Mucosa of descending colon (tissue), 3 donors: Measurements from ENCODE around the gene CILP. TPM values are rescaled to one million over a fixed set of nuclear protein-coding genes. Genes with fewer than 3 reads are reported as not detected.
"Not testable (repeated sequence)": the region's sequence is repeated elsewhere in the genome, so short reads cannot be mapped to it uniquely, and the experiment has no call there.

Experiments
- ATAC-seq: fragments of 200-7000 bp; cut with Tn5 transposase; one replicate; pipeline ENCODE4 v1.9.1; 2020; ENCODE audit warnings: mild to moderate bottlenecking, moderate library complexity
- DNase-seq, 3 donors: peaks; one replicate each; pipeline ENCODE4 v3.0.0-alpha.2; 2020
- H3K36me3 ChIP-seq: fragments of 200-600 bp; one replicate; pipeline ENCODE4 v1.8.0; 2021; ENCODE audit warnings: low read depth, mild to moderate bottlenecking
- H3K4me1 ChIP-seq: fragments of 200-600 bp; one replicate; pipeline ENCODE4 v1.8.0; 2021; ENCODE audit warnings: low read depth, mild to moderate bottlenecking
- H3K4me3 ChIP-seq: fragments of 200-600 bp; one replicate; pipeline ENCODE4 v1.8.0; 2021; ENCODE audit warnings: mild to moderate bottlenecking
- H3K9me3 ChIP-seq: fragments of 200-600 bp; one replicate; pipeline ENCODE4 v1.8.0; 2021; ENCODE audit warnings: mild to moderate bottlenecking
- intact Hi-C, 2 donors: fragments of 100-400 bp; cut with DNase I in 1 of 2; cut with micrococcal nuclease in 1 of 2; formaldehyde crosslinking; loops; one replicate each; pipeline versions ENCODE4 v1.11.0 to v1.11.1; 2022; cut with DNase I, micrococcal nuclease
- total RNA-seq, 3 donors: library from RNA; stranded (reverse); fragmentation: NEBNext Ultra II Directional in 2 of 3; extraction: Animal tissue kit (Norgen Biotek cat#: 25700) in 2 of 3; gene quantifications; one replicate each; pipeline versions ENCODE4 v1.2.1 to v1.2.4, GENCODE V29; 2021 to 2023
- TF ChIP-seq, protein P1 (sequence below): fragments of 200-600 bp; IDR thresholded peaks from one replicate; pipeline ENCODE4 v1.8.0; 2022; ENCODE audit warnings: antibody characterized with exemption, mild to moderate bottlenecking
- donor health status: DM: no; HTN: no; CAD: no; lungs with moderate emphysema.
- donor health status: DM: no; HTN: no; CAD: no.
- donor health status: DM: no; HTN: yes; CAD: no.

CILP gene
- total RNA-seq, 3 donors from 2014 or later, result 2.7 to 14.7 (median 10.3) TPM

- DNase-seq, result no peak
- intact Hi-C loops, result no loop called here
Measured at GRCh38 chr15:65246939-65247338, 35.7 kb upstream of the CILP start.

GRCh38 chr15:65246026-65246714 is 34.9 kb upstream of the CILP start:
- Histone ChIP-seq H3K4me1 (no peaks in the 10 kb centered on the region), H3K9me3 (no peaks in the 10 kb centered on the region), H3K36me3 (no peaks in the 10 kb centered on the region), H3K4me3 (no peak overlapping the region)
- DNase-seq (no peak), ATAC-seq (no peak)
- TF ChIP-seq, protein P1, sequence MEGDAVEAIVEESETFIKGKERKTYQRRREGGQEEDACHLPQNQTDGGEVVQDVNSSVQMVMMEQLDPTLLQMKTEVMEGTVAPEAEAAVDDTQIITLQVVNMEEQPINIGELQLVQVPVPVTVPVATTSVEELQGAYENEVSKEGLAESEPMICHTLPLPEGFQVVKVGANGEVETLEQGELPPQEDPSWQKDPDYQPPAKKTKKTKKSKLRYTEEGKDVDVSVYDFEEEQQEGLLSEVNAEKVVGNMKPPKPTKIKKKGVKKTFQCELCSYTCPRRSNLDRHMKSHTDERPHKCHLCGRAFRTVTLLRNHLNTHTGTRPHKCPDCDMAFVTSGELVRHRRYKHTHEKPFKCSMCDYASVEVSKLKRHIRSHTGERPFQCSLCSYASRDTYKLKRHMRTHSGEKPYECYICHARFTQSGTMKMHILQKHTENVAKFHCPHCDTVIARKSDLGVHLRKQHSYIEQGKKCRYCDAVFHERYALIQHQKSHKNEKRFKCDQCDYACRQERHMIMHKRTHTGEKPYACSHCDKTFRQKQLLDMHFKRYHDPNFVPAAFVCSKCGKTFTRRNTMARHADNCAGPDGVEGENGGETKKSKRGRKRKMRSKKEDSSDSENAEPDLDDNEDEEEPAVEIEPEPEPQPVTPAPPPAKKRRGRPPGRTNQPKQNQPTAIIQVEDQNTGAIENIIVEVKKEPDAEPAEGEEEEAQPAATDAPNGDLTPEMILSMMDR, result no peak
- intact Hi-C loops, result no loop called here

More at GRCh38 chr15:65246939-65247338, 35.7 kb upstream of the CILP start:
- TF ChIP-seq, protein P1, result no peak
- no peaks in the 10 kb centered on the region for H3K36me3 ChIP-seq
- no peak for ATAC-seq
- no peaks in the 10 kb centered on the region for H3K9me3 ChIP-seq
- no peaks in the 10 kb centered on the region for H3K4me1 ChIP-seq
- no peak overlapping the region for H3K4me3 ChIP-seq

GRCh38 chr15:65245096-65245856 is 34.0 kb upstream of the CILP start:
- H3K4me1 ChIP-seq, result no peaks in the 10 kb centered on the region
- ATAC-seq, result peak; percentile 72
- intact Hi-C loops, result no loop called here
- TF ChIP-seq, protein P1, result no peak
- no peaks in the 10 kb centered on the region for H3K36me3 ChIP-seq
- peak; percentile 25 to 63 (median 35) for DNase-seq
- H3K4me3 ChIP-seq, result no peak overlapping the region
- no peaks in the 10 kb centered on the region for H3K9me3 ChIP-seq

DNA sequence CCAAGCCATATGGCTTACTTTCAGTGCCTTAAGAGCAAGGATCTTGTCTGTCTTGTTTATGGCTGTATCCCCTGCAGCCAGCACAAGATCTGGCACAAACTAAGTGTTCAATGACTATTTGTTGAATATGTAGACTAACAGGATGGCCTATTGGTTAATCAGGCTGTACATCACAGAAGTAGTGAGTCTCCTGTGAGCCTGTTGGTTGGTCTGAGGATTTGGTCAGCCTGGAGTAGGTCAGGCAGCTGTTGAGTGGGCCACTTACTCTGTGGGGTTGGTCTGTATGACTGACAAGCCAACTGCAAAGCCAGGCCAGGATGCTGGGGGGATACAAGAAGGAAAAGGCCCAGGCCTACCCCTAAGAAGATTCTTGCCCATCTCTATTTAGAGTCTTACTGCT is 33.4 kb upstream of the CILP start:
- DNase-seq, result no peak

DNA sequence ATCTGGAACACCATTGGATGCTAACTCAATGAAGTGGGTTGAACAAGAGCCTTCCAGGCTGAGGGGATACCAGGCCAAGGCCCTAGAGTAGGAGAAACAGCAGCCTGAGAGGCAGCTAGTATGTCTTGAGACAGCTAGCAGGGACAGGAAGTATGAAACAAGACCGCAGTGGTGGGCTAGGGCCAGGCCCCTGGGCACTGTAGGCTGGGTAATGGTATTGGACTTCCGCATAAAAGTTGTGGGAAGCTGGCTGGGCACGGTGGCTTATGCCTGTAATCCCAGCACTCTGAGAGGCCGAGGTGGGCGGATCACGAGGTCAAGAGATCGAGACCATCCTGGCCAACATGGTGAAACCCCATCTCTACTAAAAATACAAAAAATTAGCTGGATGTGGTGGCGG is 25.2 kb upstream of the CILP start:
- intact Hi-C loops, DNase-seq, H3K36me3 ChIP-seq, H3K4me3 ChIP-seq, H3K4me1 ChIP-seq, ATAC-seq, H3K9me3 ChIP-seq: not testable (repeated sequence)

More for the DNA sequence above, 33.4 kb upstream of the CILP start:
- intact Hi-C loops, result no loop called here
- no peaks in the 10 kb centered on the region for H3K9me3 ChIP-seq
- no peak overlapping the region for H3K4me3 ChIP-seq
- no peak for ATAC-seq
- no peaks in the 10 kb centered on the region for H3K36me3 ChIP-seq
- no peaks in the 10 kb centered on the region for H3K4me1 ChIP-seq
- TF ChIP-seq, protein P1, result no peak

GRCh38 chr15:65233696-65234095 is 22.4 kb upstream of the CILP start:
- Histone ChIP-seq H3K4me1 (no peaks in the 10 kb centered on the region), H3K36me3 (no peaks in the 10 kb centered on the region), H3K4me3 (no peak overlapping the region), H3K9me3 (no peaks in the 10 kb centered on the region)
- TF ChIP-seq, protein P1, result no peak
- no peak for ATAC-seq
- intact Hi-C loops, result no loop called here
- no peak for DNase-seq
